H1 (cell line): ENCODE results near the gene ZMIZ1. TPM values are rescaled to one million over a fixed set of nuclear protein-coding genes. Genes with fewer than 3 reads are reported as not detected.

Experiments
- CTCF ChIA-PET: fragments of 300-600 bp; sonication (Branson Sonifier 250); formaldehyde crosslinking; loops from one replicate; lab custom pipeline; 2021; ENCODE audit not compliant: partially characterized antibody; lab: Charles Lee
- POLR2A ChIA-PET: fragments of 300-600 bp; sonication (Branson Sonifier 250); formaldehyde crosslinking; loops from one replicate; lab custom pipeline; 2021; ENCODE audit warnings: inconsistent platforms; ENCODE audit not compliant: partially characterized antibody; lab: Charles Lee
- DNase-seq, 2 experiments: peaks; one replicate each; pipeline versions ENCODE4 v3.0.0 to v3.0.0-alpha.2; 2010 to 2022; ENCODE audit warnings: low spot score in 2 of 2, low read depth in 1 of 2, mixed read lengths in 1 of 2
- FAIRE-seq: peaks from 2 replicates; lab custom pipeline; 2011; peaks lifted over from hg19 to GRCh38; lab: Jason Lieb, UNC
- H2AFZ ChIP-seq: 2 replicates; pipeline ENCODE4 v1.8.1; 2012; ENCODE audit warnings: low read length, inconsistent platforms
- H2AK5ac ChIP-seq: 2 replicates; pipeline ENCODE4 v1.6.1; 2013; ENCODE audit warnings: low read depth, low read length
- H2BK120ac ChIP-seq: replicated peaks from 2 replicates; pipeline ENCODE3; 2013; ENCODE audit warnings: low read depth, low read length, inconsistent platforms
- H2BK12ac ChIP-seq: 2 replicates; pipeline ENCODE4 v1.6.1; 2013; ENCODE audit warnings: low read depth, low read length
- H2BK15ac ChIP-seq: 2 replicates; pipeline ENCODE4 v1.6.1; 2013; ENCODE audit warnings: low read length
- H2BK20ac ChIP-seq: 2 replicates; pipeline ENCODE4 v1.6.1; 2013; ENCODE audit warnings: low read length
- H2BK5ac ChIP-seq: 2 replicates; pipeline ENCODE4 v1.6.1; 2013; ENCODE audit warnings: low read depth, low read length
- H3K14ac ChIP-seq: 2 replicates; pipeline ENCODE4 v1.6.1; 2013; ENCODE audit warnings: inconsistent platforms; ENCODE audit not compliant: insufficient read length
- H3K18ac ChIP-seq: 2 replicates; pipeline ENCODE4 v1.6.1; 2013; ENCODE audit warnings: low read length; ENCODE audit errors: extremely low read depth
- H3K23ac ChIP-seq: 2 replicates; pipeline ENCODE4 v1.6.1; 2013; ENCODE audit warnings: inconsistent platforms; ENCODE audit not compliant: insufficient read length
- H3K23me2 ChIP-seq: 2 replicates; pipeline ENCODE4 v1.6.1; 2013; ENCODE audit warnings: low read depth, low read length
- H3K27ac ChIP-seq: 2 replicates; pipeline ENCODE4 v1.6.1; 2011; ENCODE audit warnings: low read depth, low read length, inconsistent platforms
- H3K27me3 ChIP-seq, 4 experiments: replicated peaks in 1 of 4; 1 replicate in 1 of 4; 2 replicates in 3 of 4; pipeline versions ENCODE4 v1.6.1 to v1.8.1; 2011 to 2013; ENCODE audit warnings: low read length in 3 of 4, mild to moderate bottlenecking in 3 of 4, inconsistent platforms in 2 of 4, mixed read lengths in 2 of 4, moderate library complexity in 1 of 4; ENCODE audit not compliant: control insufficient read depth in 3 of 4, insufficient read depth in 3 of 4; ENCODE audit errors: extremely low read depth in 1 of 4
- H3K36me3 ChIP-seq, 4 experiments: 2 replicates each; pipeline versions ENCODE4 v1.6.1 to v1.8.1; 2011 to 2013; ENCODE audit warnings: mild to moderate bottlenecking in 4 of 4, low read length in 3 of 4, moderate library complexity in 2 of 4, control low read depth in 1 of 4, inconsistent platforms in 1 of 4; ENCODE audit not compliant: insufficient read depth in 4 of 4, control insufficient read depth in 2 of 4
- H3K4ac ChIP-seq: replicated peaks from 2 replicates; pipeline ENCODE3; 2013; ENCODE audit warnings: low read length, low read depth, mixed read lengths, inconsistent platforms; ENCODE audit not compliant: insufficient read length
- H3K4me1 ChIP-seq, 4 experiments: replicated peaks in 1 of 4; 1 replicate in 1 of 4; 2 replicates in 3 of 4; pipeline versions ENCODE4 v1.6.1 to v1.8.1; 2011 to 2013; ENCODE audit warnings: low read length in 3 of 4, inconsistent platforms in 2 of 4, mixed read lengths in 1 of 4; ENCODE audit not compliant: insufficient read depth in 4 of 4, control insufficient read depth in 3 of 4
- H3K4me2 ChIP-seq, 2 experiments: 2 replicates each; pipeline versions ENCODE4 v1.6.1 to v1.8.1; 2011 to 2013; ENCODE audit warnings: low read depth in 2 of 2, low read length in 2 of 2, control low read depth in 1 of 2, inconsistent platforms in 1 of 2, mild to moderate bottlenecking in 1 of 2; ENCODE audit not compliant: insufficient read depth in 1 of 2
- H3K4me3 ChIP-seq, 4 experiments: fragments of 200-600, 300-600 bp in 1 of 4; sonication (generic), shearing (Covaris generic), sonication (Bioruptor Twin) in 1 of 4; 2 replicates each; pipeline versions ENCODE4 v1.5.1 to v1.8.1; 2011 to 2016; ENCODE audit warnings: low read length in 4 of 4, low read depth in 3 of 4, control low read depth in 2 of 4, inconsistent platforms in 2 of 4, mild to moderate bottlenecking in 2 of 4, mixed read lengths in 1 of 4, moderate library complexity in 1 of 4; ENCODE audit not compliant: insufficient read depth in 2 of 4; ENCODE audit errors: extremely low read depth in 1 of 4
- H3K56ac ChIP-seq: replicated peaks from 2 replicates; pipeline ENCODE3; 2013; ENCODE audit warnings: low read depth, mild to moderate bottlenecking, mixed read lengths, low read length, inconsistent platforms; ENCODE audit not compliant: insufficient read length
- H3K79me1 ChIP-seq: 2 replicates; pipeline ENCODE4 v1.6.1; 2013; ENCODE audit warnings: low read depth, low read length, control low read depth
- H3K79me2 ChIP-seq, 2 experiments: 2 replicates each; pipeline versions ENCODE4 v1.6.1 to v1.8.1; 2012 to 2013; ENCODE audit warnings: low read length in 2 of 2, mild to moderate bottlenecking in 2 of 2, inconsistent platforms in 1 of 2; ENCODE audit not compliant: insufficient read depth in 2 of 2, control insufficient read depth in 1 of 2
- H3K9ac ChIP-seq, 4 experiments: replicated peaks in 1 of 4; 1 replicate in 1 of 4; 2 replicates in 3 of 4; pipeline versions ENCODE4 v1.6.1 to v1.8.1; 2011 to 2013; ENCODE audit warnings: low read depth in 3 of 4, low read length in 3 of 4, control low read depth in 2 of 4, mild to moderate bottlenecking in 2 of 4, moderate library complexity in 2 of 4, inconsistent platforms in 1 of 4; ENCODE audit errors: extremely low read depth in 1 of 4
- H3K9me3 ChIP-seq, 2 experiments: 2 replicates each; pipeline versions ENCODE4 v1.6.1 to v1.8.1; 2012 to 2013; ENCODE audit warnings: mild to moderate bottlenecking in 2 of 2, moderate library complexity in 2 of 2, control low read depth in 1 of 2, inconsistent platforms in 1 of 2, low read depth in 1 of 2, low read length in 1 of 2, mixed read lengths in 1 of 2; ENCODE audit not compliant: insufficient read depth in 2 of 2
- H4K20me1 ChIP-seq, 2 experiments: replicated peaks in 1 of 2; 2 replicates each; pipeline versions ENCODE3 to v1.8.1; 2011 to 2013; ENCODE audit warnings: inconsistent platforms in 2 of 2, low read length in 2 of 2, mild to moderate bottlenecking in 1 of 2; ENCODE audit not compliant: insufficient read depth in 2 of 2, control insufficient read depth in 1 of 2
- H4K5ac ChIP-seq: 2 replicates; pipeline ENCODE4 v1.6.1; 2013; ENCODE audit warnings: low read length, low read depth, mixed read lengths, inconsistent platforms; ENCODE audit not compliant: insufficient read length
- H4K8ac ChIP-seq: 2 replicates; pipeline ENCODE4 v1.8.0; 2013; ENCODE audit warnings: mild to moderate bottlenecking, moderate library complexity, low read length, inconsistent platforms; ENCODE audit not compliant: insufficient read depth; ENCODE audit errors: extremely low read depth
- H4K91ac ChIP-seq: replicated peaks from 2 replicates; pipeline ENCODE3; 2013; ENCODE audit warnings: low read length, mixed read lengths, inconsistent platforms; ENCODE audit not compliant: insufficient read length
- BACH1 ChIP-seq: IDR thresholded peaks from 2 replicates; pipeline ENCODE4 v1.6.1; 2012; ENCODE audit warnings: low read length, improper control_type of control experiment
- BRCA1 ChIP-seq: IDR thresholded peaks from 2 replicates; pipeline ENCODE4 v1.6.1; 2012; ENCODE audit warnings: low read depth, low read length, improper control_type of control experiment
- CHD2 ChIP-seq: IDR thresholded peaks from 2 replicates; pipeline ENCODE4 v1.6.1; 2012; ENCODE audit warnings: low read length, improper control_type of control experiment
- CTBP2 ChIP-seq: IDR thresholded peaks from 2 replicates; pipeline ENCODE4 v1.7.0; 2011; ENCODE audit warnings: borderline replicate concordance, mild to moderate bottlenecking, moderate library complexity, mixed read lengths, low read length; ENCODE audit not compliant: insufficient read depth, insufficient read length
- EGR1 ChIP-seq: IDR thresholded peaks from 2 replicates; pipeline ENCODE4 v1.6.1; 2011; ENCODE audit warnings: low read depth, low read length, borderline replicate concordance
- KDM4A ChIP-seq: IDR thresholded peaks from one replicate; pipeline ENCODE4 v1.7.1; 2012; ENCODE audit warnings: low read depth, mild to moderate bottlenecking, moderate library complexity, low read length, inconsistent platforms; ENCODE audit not compliant: severe bottlenecking
- KDM5A ChIP-seq: fragments of 200-600 bp; IDR thresholded peaks from 2 replicates; pipeline ENCODE4 v1.7.1; 2012; ENCODE audit warnings: mild to moderate bottlenecking, low read length, inconsistent platforms, mixed read lengths
- MAFK ChIP-seq: IDR thresholded peaks from 2 replicates; pipeline ENCODE4 v1.6.1; 2012; ENCODE audit warnings: low read depth, mild to moderate bottlenecking, improper control_type of control experiment, low read length
- NRF1 ChIP-seq: IDR thresholded peaks from 2 replicates; pipeline ENCODE4 v1.6.1; 2011; ENCODE audit warnings: mild to moderate bottlenecking, low read depth, low read length, improper control_type of control experiment
- POLR2AphosphoS5 ChIP-seq: IDR thresholded peaks from 2 replicates; pipeline ENCODE4 v1.6.1; 2011; ENCODE audit warnings: low read depth, low read length
- RBBP5 ChIP-seq: IDR thresholded peaks from 2 replicates; pipeline ENCODE4 v1.7.1; 2012; ENCODE audit warnings: low read depth, mild to moderate bottlenecking, inconsistent platforms, low read length, moderate library complexity, borderline replicate concordance
- RXRA ChIP-seq: IDR thresholded peaks from 2 replicates; pipeline ENCODE4 v1.6.1; 2011; ENCODE audit warnings: low read depth, mild to moderate bottlenecking, low read length, moderate library complexity; ENCODE audit not compliant: insufficient read depth
- SP2 ChIP-seq: IDR thresholded peaks from 2 replicates; pipeline ENCODE4 v1.6.1; 2012; ENCODE audit warnings: mild to moderate bottlenecking, low read length, inconsistent platforms
- TBP ChIP-seq: IDR thresholded peaks from 2 replicates; pipeline ENCODE4 v1.6.1; 2011; ENCODE audit warnings: low read depth, low read length, improper control_type of control experiment
- WGBS, 2 experiments: shearing (Covaris generic) in 1 of 2; methylation state at CpG; one replicate each; pipeline versions ENCODE4 v1.1.6 to v1.1.7; 2013 to 2015; ENCODE audit warnings: low lambda C conversion rate in 2 of 2, mixed read lengths in 2 of 2, inconsistent platforms in 1 of 2, low coverage in 1 of 2, missing lambda C conversion rate in 1 of 2; ENCODE audit not compliant: insufficient replicate concordance in 2 of 2, insufficient coverage in 1 of 2, insufficient read length in 1 of 2; ENCODE audit errors: extremely low coverage in 1 of 2, missing lambda C conversion rate in 1 of 2; 5-methylcytosine and 5-hydroxymethylcytosine counted together
- polyA plus RNA-seq, 7 experiments: library from polyadenylated mRNA; depleted of rRNA in 3 of 7; stranded (reverse) in 5 of 7; unstranded in 2 of 7; fragments of >200 nt in 5 of 7; fragments of 200-250 nt in 2 of 7; gene quantifications; 1 replicate in 5 of 7; 2 replicates in 1 of 7; 4 replicates in 1 of 7; pipeline versions ENCODE4 v1.2.1 to v1.2.3, GENCODE V29; 2011 to 2013; ENCODE audit warnings: missing spikeins in 2 of 7, mixed read lengths in 2 of 7
- total RNA-seq: library from RNA; stranded (reverse); fragmentation: NEBNext Ultra II Directional; extraction: Animal tissue kit (Norgen Biotek cat#: 25700); gene quantifications from 2 replicates; pipeline ENCODE4 v1.2.1, GENCODE V29; 2021

Gene ZMIZ1
- total and polyA plus RNA-seq, 2 of the 8 experiments (the other 6 are each of a cell fraction or from before 2014, with no cell fraction given): 8.1 to 28.0 TPM

- Histone ChIP-seq H3K4me1 (no peaks in the 10 kb centered on the region), H3K27ac (no peak overlapping the region), H2BK20ac (no peak overlapping the region), H2BK120ac (no peak overlapping the region), H3K9me3 (no peaks in the 10 kb centered on the region), H2BK5ac (no peak overlapping the region), H3K56ac (no peak overlapping the region), H3K23ac (no peak overlapping the region), H3K4me2 (no peak overlapping the region), H2BK12ac (no peak overlapping the region), H4K5ac (no peak overlapping the region), H3K18ac (no peak overlapping the region), H4K8ac (no peak overlapping the region), H4K91ac (no peak overlapping the region), H3K27me3 (no peaks in the 10 kb centered on the region), H2AK5ac (no peak overlapping the region), H3K9ac (no peak overlapping the region), H3K79me1 (peaks cover 4% of the 10 kb centered on the region; the same call in 1 of the 2 replicates), H2BK15ac (no peak overlapping the region), H2AFZ (no peak overlapping the region), H3K14ac (no peak overlapping the region), H3K36me3 (peaks cover 13 to 57% (median 33%) of the 10 kb centered on the region in 4 experiments; a peak in 5 of 8 replicates), H3K23me2 (no peaks in the 10 kb centered on the region), H3K79me2 (no peaks in the 10 kb centered on the region), H3K4ac (no peak overlapping the region), H3K4me3 (no peak overlapping the region), H4K20me1 (no peaks in the 10 kb centered on the region)
- no peak for DNase-seq
- POLR2A ChIA-PET: no interaction called here
- CTCF ChIA-PET: interaction anchor here (1.3 kb wide), 1 partner anchor 19 kb away, joined by 3 read pairs; no protein-coding TSS in a partner anchor
- WGBS, 2 experiments: 92% methylated on average over 17 of the region's 27 CpGs; no CpG with 5 or more reads in 1 of the 2 experiments
- FAIRE-seq: no peak
- no peak for TF ChIP-seq SP2
- no peak for TF ChIP-seq BRCA1
- no peak for TF ChIP-seq KDM5A
- TF ChIP-seq RXRA: no peak
- no peak for TF ChIP-seq EGR1
- TF ChIP-seq POLR2AphosphoS5: no peak
- TF ChIP-seq TBP: no peak
- TF ChIP-seq BACH1: no peak
- TF ChIP-seq KDM4A: no peak
- TF ChIP-seq NRF1: no peak
- no peak for TF ChIP-seq CHD2
- no peak for TF ChIP-seq CTBP2
- no peak for TF ChIP-seq MAFK
- TF ChIP-seq RBBP5: no peak
Observed at GRCh38 chr10:79298403-79299244, 229.9 kb downstream of the ZMIZ1 start.
